Gastroesophageal sphincter (tissue), 4 donors: ENCODE measurements around the gene AEN. TPM values are rescaled to one million over a fixed set of nuclear protein-coding genes. Genes with fewer than 3 reads are reported as not detected.

Experiments
- ATAC-seq: fragments of 150-250 bp; one replicate; pipeline ENCODE4 v1.9.1; 2016; ENCODE audit warnings: mild to moderate bottlenecking, moderate library complexity
- H3K27ac ChIP-seq, 4 donors: fragments of 200-600 bp; sonication (generic) in 3 of 4; 1 replicate in 3 of 4; 2 replicates in 1 of 4; pipeline ENCODE4 v1.5.1; 2016 to 2019
- H3K27me3 ChIP-seq: fragments of 200-600 bp; sonication (generic); one replicate; pipeline ENCODE4 v1.5.1; 2019
- H3K36me3 ChIP-seq, 2 donors: fragments of 200-600 bp; sonication (generic); one replicate each; pipeline ENCODE4 v1.5.1; 2019; ENCODE audit warnings: control low read depth in 1 of 2
- H3K4me1 ChIP-seq, 3 donors: fragments of 200-600 bp; sonication (generic); 1 replicate in 2 of 3; 2 replicates in 1 of 3; pipeline ENCODE4 v1.5.1; 2016 to 2019; ENCODE audit warnings: control low read depth in 2 of 3
- H3K4me3 ChIP-seq, 2 donors: fragments of 200-600 bp; sonication (generic); one replicate each; pipeline ENCODE4 v1.5.1; 2019; ENCODE audit warnings: mild to moderate bottlenecking in 1 of 2, moderate library complexity in 1 of 2
- H3K9me3 ChIP-seq, 3 donors: fragments of 200-600 bp; sonication (generic); one replicate each; pipeline ENCODE4 v1.5.1; 2017 to 2019; ENCODE audit warnings: control low read depth in 2 of 3
- EP300 ChIP-seq: sonication (generic); formaldehyde crosslinking; IDR thresholded peaks from one replicate; pipeline ENCODE4 v1.6.1; 2017; ENCODE audit warnings: antibody characterized with exemption, mild to moderate bottlenecking
- POLR2A ChIP-seq, 2 donors: fragments of 450-650 bp; IDR thresholded peaks; one replicate each; pipeline ENCODE4 v1.6.1; 2017; ENCODE audit warnings: antibody characterized with exemption in 2 of 2, mild to moderate bottlenecking in 2 of 2, moderate library complexity in 1 of 2
- POLR2AphosphoS5 ChIP-seq: sonication (generic); formaldehyde crosslinking; IDR thresholded peaks from one replicate; pipeline ENCODE4 v1.6.1; 2017; ENCODE audit warnings: antibody characterized with exemption
- WGBS, 2 donors: methylation state at CpG; one replicate each; pipeline ENCODE4 v1.1.5; 2018; ENCODE audit warnings: low coverage in 1 of 2; 5-methylcytosine and 5-hydroxymethylcytosine counted together
- total RNA-seq, 4 donors: library from RNA; depleted of rRNA; stranded (reverse); fragments of >200 nt; gene quantifications; one replicate each; pipeline ENCODE4 v1.1.0, GENCODE V29; 2016
- TF ChIP-seq, protein P1 (sequence below), 4 experiments: fragments of 200-600 bp in 2 of 4; fragments of 450-650 bp in 2 of 4; sonication (generic) in 1 of 4; IDR thresholded peaks; one replicate each; pipeline ENCODE4 v1.5.1; 2017 to 2019; ENCODE audit warnings: antibody characterized with exemption in 4 of 4, mild to moderate bottlenecking in 2 of 4, moderate library complexity in 2 of 4

The AEN gene
- total RNA-seq, 4 donors from 2014 or later = 11.0 to 23.4 (median 18.1) TPM

GRCh38 chr15:88618686-88619085, 2.5 kb upstream of the AEN start:
- no peak for ATAC-seq
- H3K27me3 ChIP-seq = peaks cover 17% of the 10 kb centered on the region
- TF ChIP-seq EP300 (no peak), POLR2AphosphoS5 (no peak), POLR2A (IDR thresholded peaks at IDR 0.05) (no peak)
- TF ChIP-seq, protein P1, sequence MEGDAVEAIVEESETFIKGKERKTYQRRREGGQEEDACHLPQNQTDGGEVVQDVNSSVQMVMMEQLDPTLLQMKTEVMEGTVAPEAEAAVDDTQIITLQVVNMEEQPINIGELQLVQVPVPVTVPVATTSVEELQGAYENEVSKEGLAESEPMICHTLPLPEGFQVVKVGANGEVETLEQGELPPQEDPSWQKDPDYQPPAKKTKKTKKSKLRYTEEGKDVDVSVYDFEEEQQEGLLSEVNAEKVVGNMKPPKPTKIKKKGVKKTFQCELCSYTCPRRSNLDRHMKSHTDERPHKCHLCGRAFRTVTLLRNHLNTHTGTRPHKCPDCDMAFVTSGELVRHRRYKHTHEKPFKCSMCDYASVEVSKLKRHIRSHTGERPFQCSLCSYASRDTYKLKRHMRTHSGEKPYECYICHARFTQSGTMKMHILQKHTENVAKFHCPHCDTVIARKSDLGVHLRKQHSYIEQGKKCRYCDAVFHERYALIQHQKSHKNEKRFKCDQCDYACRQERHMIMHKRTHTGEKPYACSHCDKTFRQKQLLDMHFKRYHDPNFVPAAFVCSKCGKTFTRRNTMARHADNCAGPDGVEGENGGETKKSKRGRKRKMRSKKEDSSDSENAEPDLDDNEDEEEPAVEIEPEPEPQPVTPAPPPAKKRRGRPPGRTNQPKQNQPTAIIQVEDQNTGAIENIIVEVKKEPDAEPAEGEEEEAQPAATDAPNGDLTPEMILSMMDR (IDR thresholded peaks at IDR 0.05) = no peak
- no peaks in the 10 kb centered on the region for H3K36me3 ChIP-seq
- H3K27ac ChIP-seq = no peak overlapping the region
- H3K4me1 ChIP-seq = peaks cover 0 to 28% (median 21%) of the 10 kb centered on the region in 3 donors
- H3K4me3 ChIP-seq = no peak overlapping the region
- H3K9me3 ChIP-seq = no peaks in the 10 kb centered on the region

- no peak for TF ChIP-seq POLR2AphosphoS5
- TF ChIP-seq, protein P1 (IDR thresholded peaks at IDR 0.05) = no peak
- no peak for TF ChIP-seq POLR2A (IDR thresholded peaks at IDR 0.05)
- TF ChIP-seq EP300 = no peak
- H3K27me3 ChIP-seq = peaks cover 9% of the 10 kb centered on the region
- H3K4me3 ChIP-seq = no peak overlapping the region
- ATAC-seq = no peak
- WGBS, 2 donors = 67 to 70% methylated on average over 1 to 2 of the region's 2 CpGs
- H3K4me1 ChIP-seq = peaks cover 0 to 36% (median 27%) of the 10 kb centered on the region in 3 donors
- no peaks in the 10 kb centered on the region for H3K9me3 ChIP-seq
- H3K27ac ChIP-seq = no peak overlapping the region
- no peaks in the 10 kb centered on the region for H3K36me3 ChIP-seq
Measured at GRCh38 chr15:88619796-88620195, 1.3 kb upstream of the AEN start.

DNA sequence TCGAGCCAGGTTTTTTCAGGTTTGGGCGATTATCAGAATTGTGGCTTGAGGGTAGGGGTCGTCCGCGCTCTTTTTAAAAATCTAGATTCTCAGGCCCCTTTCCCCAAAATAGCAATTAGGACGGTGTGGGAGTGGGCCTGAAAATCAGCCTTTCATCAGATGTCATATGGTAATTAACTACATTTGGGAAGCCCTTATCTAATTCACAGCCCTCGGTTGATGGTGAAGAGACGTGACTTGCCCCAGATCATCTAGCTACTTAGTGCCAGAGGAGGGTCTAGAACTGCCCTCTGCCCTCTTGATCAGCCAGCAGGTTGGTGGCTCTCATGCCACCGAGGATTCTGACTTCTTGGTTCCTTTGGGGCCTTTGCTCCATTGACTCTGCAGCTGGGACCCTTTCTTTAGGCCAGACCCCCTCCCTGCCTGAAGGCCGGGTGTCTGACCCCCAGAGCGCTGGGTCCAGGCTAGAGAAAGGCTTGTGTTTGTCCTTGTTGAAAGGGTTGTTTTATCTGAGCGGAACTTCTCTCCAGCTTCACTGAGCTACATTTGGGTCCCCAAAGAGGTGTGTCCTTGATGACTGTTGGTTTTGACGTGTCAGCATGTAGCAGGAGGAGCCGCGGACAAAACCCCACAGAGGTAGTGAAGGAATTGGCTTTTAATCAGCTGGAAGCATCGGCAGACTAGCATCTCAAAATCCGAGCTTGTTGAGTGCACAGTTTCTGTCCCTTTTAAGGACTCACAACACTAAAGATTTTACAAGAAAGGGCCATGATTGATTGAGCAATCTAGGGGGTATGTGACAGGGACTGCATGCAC, 857 bp downstream of the AEN start:
- no peaks in the 10 kb centered on the region for H3K9me3 ChIP-seq
- ATAC-seq = no peak
- H3K36me3 ChIP-seq = peaks cover 0 to 12% of the 10 kb centered on the region in 2 donors
- H3K4me3 ChIP-seq = peak overlapping the region; percentile 77 to 89
- WGBS, 2 donors = 23 to 26% methylated on average over 6 to 10 of the region's 17 CpGs
- no peaks in the 10 kb centered on the region for H3K27me3 ChIP-seq
- TF ChIP-seq POLR2A (IDR thresholded peaks at IDR 0.05) (no peak), EP300 (no peak), POLR2AphosphoS5 (no peak)
- TF ChIP-seq, protein P1 (IDR thresholded peaks at IDR 0.05) = no peak
- H3K4me1 ChIP-seq = peaks cover 0 to 43% (median 27%) of the 10 kb centered on the region in 3 donors
- H3K27ac ChIP-seq = peak overlapping the region; percentile 52 to 87 (median 84)

GRCh38 chr15:88622605-88622975, 1.4 kb downstream of the AEN start:
- WGBS, 2 donors = 60 to 71% methylated on average over 4 to 5 of the region's 5 CpGs
- TF ChIP-seq, protein P1 (IDR thresholded peaks at IDR 0.05) = no peak
- TF ChIP-seq POLR2A (IDR thresholded peaks at IDR 0.05) (no peak), EP300 (no peak), POLR2AphosphoS5 (no peak)
- Histone ChIP-seq H3K27me3 (no peaks in the 10 kb centered on the region), H3K36me3 (peaks cover 0 to 18% of the 10 kb centered on the region in 2 donors), H3K4me3 (peak overlapping the region in 1 of 2 donors; percentile 77), H3K4me1 (peaks cover 0 to 43% (median 27%) of the 10 kb centered on the region in 3 donors), H3K27ac (peak overlapping the region in 3 of 4 donors; percentile 39 to 87 (median 82)), H3K9me3 (no peaks in the 10 kb centered on the region)
- no peak for ATAC-seq

DNA sequence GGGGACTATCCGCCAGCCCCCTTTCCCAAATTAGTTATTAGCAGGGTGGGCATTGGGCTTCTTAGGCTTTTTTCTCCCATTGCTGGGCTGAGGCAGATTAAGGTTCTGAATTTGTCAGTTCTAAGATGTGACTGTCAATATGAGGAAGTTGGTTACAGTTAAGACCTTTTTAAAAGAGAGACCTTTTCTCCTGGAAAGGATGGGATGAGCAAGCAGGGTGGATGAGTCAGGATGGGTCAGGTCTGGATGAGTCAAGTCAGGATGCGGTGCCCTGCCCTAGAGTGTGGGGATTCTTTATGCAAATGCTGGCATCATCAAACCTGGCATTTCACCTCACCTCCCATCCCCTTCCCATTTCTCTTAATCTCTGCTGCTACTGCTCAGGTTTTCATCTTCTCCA, 1.9 kb downstream of the AEN start:
- Histone ChIP-seq H3K9me3 (no peaks in the 10 kb centered on the region), H3K4me3 (peak overlapping the region in 1 of 2 donors; percentile 77), H3K4me1 (peaks cover 0 to 43% (median 27%) of the 10 kb centered on the region in 3 donors), H3K36me3 (peaks cover 0 to 23% of the 10 kb centered on the region in 2 donors), H3K27ac (peak overlapping the region in 3 of 4 donors; percentile 30 to 87 (median 82)), H3K27me3 (no peaks in the 10 kb centered on the region)
- WGBS, 2 donors = 30 to 54% methylated on average over 1 to 2 of the region's 2 CpGs
- ATAC-seq = no peak
- TF ChIP-seq POLR2AphosphoS5 = no peak
- no peak for TF ChIP-seq POLR2A (IDR thresholded peaks at IDR 0.05)
- no peak for TF ChIP-seq EP300
- TF ChIP-seq, protein P1 (IDR thresholded peaks at IDR 0.05) = no peak
